PC-9 (cell line): ENCODE results near the gene ZBTB34.

Experiments
- CTCF ChIP-seq: fragments of 200-600 bp; sonication (generic); conservative IDR thresholded peaks from 2 replicates; pipeline ENCODE4 v1.6.1; 2017; ENCODE audit warnings: mixed run types, antibody characterized with exemption, mild to moderate bottlenecking, moderate library complexity
- EZH2 ChIP-seq: fragments of 200-600 bp; sonication (generic); IDR thresholded peaks from 2 replicates; pipeline ENCODE4 v1.8.0; 2017; ENCODE audit warnings: antibody characterized with exemption, low read depth

- TF ChIP-seq CTCF (no peak), EZH2 (no peak)
Measured at GRCh38 chr9:126934441-126934840, 74.0 kb downstream of the ZBTB34 start.
